Brain pericyte (primary cell): ENCODE results near the gene SMAGP.
"Not testable (repeated sequence)": the region's sequence is repeated elsewhere in the genome, so short reads cannot be mapped to it uniquely, and the experiment has no call there.

ENCODE experiments used
- DNase-seq: peaks from one replicate; pipeline ENCODE4 v3.0.0-alpha.2; 2012; ENCODE audit warnings: low read depth, low spot score

The SMAGP gene

DNA sequence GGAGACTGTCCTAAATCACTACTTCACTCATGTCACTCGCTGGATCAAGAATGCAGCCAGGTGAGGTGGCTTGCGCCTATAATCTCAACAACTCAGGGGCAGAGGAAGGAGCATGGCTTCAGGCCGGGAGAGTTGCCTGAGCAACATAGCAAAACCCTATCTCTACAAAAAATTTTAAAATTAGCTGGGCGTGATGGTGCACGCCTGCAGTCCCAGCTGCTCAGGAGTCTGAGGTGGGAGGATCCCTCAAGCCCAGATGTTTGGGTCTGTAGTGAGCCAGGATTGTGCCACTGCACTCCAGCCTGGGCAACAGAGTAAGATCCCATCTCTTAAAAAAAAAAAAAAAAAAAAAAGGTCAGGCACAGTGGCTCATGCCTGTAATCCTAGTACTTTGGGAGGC, 5.9 kb downstream of the SMAGP start:
- no peak for DNase-seq

DNA sequence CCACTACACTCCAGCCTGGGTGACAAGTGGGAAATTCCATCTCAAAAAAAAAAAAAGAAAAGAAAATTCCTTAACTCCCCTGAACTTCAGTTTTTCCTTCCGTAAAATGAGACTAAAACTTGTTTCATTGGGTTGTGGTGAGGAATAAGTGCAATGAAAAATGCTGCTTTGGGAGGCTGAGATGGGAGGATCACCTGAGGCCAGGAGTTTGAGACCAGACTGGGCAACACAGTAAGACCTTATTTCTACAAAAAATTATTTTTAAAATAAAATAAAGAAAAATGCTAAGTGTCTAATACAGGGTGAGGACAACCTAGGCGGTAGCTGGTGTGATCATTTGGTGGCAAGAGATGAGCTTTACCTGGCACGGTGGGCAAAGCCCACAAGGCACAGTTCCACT, 6.9 kb downstream of the SMAGP start:
- no peak for DNase-seq

DNA sequence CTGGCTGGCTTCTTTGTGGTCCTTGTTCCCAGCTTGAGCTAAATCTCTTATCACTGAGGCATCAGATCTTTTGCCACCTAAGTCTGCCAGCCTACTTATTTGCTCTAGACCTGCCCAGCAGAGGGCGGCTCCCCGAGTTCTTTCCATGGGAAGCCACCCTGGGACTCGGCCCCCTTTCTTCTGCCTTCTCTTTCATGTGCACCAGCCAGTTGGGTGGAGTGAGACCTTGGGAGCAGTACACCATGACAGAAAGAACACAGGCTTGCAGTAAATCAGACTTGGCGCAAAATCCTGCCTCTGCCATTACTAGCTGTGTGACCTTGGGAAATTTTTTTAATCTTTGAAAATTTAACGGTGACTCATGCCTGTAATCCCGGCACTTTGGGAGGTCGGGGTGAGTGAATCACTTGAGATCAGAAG, 7.4 kb downstream of the SMAGP start:
- DNase-seq = no peak

DNA sequence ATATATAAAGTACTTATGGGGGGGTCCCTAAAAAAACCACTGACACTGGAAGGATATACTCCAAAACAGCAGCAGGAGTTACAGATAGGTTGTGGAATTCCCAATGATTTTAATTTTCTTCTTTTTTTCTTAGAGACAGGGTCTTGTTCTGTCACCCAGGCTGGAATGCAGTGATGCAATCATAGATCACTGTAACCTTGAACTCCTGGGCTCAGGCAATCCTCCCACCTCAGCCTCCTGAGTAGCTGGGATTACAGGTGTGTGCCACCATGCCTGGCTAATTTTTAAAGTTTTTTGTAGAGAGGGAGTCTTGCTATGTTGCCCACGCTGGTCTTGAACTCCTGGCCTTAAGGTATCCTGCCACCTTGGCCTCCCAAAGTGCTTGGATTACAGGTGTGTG, 10.6 kb downstream of the SMAGP start:
- not testable (repeated sequence) for DNase-seq

DNA sequence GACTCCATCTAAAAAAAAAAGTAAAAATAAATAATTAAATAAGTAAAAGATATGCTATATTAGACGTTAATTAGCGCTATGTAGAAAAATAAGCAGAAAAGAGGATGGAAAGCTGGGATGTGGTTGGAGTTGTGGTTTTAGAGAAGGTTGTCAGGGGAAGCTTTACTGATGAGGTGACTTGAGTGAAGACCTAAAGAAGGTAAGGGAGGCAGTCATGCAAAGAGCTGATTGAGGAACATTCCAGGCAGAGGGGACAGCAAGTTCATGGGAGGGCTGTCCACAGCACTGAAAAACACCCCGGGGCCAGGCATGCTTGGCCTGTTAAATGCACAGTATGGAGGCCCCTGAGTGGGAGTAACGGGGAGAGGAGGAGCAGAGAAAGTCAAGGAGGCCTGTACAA, 15.7 kb downstream of the SMAGP start:
- DNase-seq = no peak

DNA sequence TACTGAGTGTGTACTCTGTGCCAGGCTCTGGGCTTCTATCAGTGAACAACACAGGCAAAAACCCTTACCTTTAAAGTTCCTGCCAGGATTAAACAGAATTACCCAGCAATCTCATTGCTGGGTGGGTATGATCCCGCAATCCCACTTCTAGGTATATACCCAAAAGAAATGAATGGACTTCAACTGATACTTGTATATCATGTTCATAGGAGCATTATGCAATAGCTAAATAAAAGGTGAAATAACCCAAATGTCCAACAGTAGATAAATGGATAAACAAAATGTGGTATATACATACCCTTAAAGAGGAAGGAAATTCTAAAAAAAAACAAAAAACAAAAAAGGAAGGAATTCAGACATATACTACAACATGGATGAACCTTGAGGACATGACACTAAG, 16.9 kb downstream of the SMAGP start:
- no peak for DNase-seq

DNA sequence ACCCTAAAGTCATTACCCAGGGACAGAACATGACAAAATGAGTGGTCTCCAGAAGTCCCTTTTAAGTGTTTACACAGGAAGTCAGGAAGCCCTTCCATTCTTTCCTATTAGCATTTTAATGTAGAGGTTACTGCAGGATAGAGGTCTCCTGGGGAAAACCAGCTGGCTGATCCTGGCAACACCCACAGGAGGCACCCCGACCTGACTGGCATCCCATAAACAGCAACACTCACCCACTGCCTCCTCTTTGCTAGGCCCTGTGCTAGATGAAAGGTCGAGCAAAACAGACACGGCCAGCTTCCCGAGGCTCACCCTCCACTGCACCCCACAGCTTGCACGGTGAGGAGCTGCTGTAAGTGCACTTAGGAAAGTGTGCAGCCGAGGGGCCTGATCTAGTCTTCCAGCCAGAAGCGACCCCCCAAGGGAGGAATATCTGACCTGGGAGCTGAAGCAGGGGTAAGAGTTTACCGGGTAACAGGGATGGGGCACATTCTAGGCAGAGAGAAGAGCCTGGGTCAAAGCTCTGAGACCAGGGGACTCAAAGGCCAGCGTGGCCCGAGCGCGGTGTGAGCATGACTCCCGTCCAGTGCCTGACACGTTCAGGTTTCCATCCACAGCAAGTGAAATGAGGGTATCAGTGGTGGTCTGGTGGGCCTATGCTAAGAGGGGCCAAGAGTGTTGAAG, 22.6 kb downstream of the SMAGP start:
- DNase-seq = no peak

DNA sequence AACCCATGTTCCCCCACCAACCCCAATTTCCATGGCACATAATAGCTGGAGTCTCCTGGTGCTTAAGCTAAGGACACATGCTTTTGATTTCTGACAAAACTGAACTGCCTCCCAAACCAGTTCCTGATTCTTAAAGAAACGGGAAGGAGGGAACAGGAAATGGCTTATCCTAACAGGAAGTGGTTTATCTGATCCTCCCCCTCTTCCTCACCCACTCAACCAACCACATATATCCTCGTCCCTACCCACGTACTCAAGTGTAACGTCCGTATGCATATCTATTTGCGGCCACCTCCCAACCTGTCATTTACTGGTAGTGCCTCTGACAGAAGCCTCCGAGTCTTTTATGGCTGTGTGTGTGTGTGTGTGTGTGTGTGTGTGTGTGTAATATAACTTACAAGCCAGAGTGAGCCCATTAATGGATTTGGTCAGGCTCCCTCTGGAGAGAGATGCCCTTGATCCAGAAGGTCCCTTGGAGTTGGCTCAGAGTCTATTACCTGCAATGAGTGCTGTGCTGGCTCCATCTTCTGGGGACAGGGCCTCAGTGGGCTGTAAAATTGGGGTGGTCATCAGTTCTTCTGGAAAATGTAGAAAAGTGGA, 23.9 kb downstream of the SMAGP start:
- no peak for DNase-seq

DNA sequence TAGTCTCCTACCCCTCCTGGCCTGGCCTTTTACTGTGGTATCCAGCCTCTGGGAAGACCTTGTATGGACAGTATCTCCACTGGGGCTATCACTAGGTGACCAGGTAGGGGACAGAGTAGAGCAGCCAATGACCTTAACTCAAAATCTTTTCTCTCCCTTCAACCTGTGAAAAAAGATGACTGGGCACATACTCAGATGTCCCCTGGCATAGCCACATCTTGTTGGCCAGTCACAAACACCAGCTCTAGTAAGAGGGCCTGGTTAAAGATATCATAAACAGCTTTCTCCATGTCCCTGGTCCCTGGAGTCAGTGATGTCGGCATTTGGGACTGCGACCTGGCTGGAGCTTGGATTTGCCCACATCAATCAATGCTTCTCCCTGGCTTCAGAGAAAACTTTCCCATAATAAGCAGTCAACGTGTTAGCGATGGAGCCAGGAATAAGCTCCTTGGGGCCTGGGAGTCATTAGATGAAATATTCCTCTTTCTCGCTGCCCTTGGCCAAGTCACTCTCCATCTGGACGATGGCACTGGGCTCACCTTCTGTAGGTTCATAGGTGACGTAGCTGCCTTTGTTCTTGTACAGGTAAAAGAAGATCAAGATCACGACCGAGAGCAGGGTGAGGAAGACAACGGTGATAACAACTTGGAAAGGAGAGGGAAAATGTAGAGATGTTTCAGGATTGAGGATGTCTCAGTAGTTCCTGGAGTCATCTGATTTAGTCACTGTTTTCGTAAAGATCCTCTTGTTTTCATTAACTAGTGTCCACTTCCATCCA, 24.6 kb downstream of the SMAGP start:
- DNase-seq = no peak

DNA sequence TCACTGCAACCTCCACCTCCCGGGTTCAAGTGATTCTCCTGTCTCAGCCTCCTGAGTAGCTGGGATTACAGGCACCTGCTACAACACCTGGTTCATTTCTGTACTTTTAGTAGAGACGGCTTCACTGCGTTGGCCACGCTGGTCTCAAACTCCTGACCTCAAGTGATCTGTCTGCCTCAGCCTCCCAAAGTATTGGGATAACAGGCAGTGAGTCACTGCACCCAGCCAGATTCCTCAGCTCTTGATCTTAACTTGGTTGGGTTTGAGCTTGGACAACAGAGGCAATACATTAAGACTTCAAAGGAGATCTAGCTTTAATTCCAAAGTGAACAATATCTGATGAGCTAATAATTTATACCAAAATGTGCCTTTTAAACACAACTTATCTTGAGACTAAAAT, 25.9 kb downstream of the SMAGP start:
- DNase-seq = no peak

DNA sequence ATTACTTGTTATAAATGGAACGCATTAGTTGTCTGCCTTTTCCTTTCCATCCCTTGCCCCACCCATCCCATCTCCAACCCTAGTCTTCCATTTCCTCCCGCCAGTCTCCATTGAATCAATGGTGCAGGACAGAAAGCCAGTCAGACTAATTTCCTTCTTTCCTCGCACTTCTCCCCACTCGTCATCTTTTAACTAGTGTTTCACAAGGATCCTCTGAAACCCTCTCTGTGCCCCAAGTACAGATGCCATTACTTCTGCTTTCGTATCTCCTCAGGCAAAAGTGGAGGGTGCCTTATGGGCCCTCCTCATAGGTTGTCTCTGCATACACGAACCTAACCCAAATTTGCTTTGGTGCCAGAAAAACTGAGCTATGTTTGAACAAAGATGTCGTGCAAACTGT, 27.3 kb downstream of the SMAGP start:
- no peak for DNase-seq

DNA sequence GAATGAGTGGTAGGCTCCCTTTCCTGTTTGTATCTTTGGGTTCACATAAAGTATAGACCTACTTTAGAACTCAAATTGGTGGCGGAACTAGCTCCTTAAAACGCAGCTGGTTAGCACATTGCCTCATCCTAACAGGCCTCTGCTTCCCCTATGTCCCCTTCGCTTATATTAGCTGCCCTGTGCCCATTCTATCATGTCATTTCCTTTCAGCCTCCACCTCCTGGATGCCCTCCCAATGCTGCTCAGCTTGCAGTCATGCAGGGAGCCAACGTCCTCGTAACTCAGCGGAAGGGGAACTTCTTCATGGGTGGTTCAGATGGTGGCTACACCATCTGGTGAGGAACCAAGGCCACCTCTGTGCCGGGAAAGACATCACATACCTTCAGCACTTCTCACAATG, 28.1 kb downstream of the SMAGP start:
- DNase-seq = no peak

DNA sequence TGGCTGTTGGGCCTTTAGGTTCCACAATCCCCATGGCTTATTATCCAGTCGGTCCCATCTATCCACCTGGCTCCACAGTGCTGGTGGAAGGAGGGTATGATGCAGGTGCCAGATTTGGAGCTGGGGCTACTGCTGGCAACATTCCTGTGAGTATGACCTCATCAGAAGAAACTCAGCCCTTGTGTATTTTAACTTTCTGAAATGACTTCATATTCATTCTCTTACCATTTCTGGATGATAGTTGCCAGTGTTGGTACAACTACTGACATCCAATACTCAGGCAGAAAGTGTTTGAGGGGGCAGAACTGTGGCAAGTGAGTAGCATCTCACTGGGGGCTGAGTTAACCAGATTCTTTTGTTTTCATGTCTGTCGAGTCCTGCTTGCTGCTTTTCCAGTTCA, 29.2 kb downstream of the SMAGP start:
- DNase-seq = no peak

DNA sequence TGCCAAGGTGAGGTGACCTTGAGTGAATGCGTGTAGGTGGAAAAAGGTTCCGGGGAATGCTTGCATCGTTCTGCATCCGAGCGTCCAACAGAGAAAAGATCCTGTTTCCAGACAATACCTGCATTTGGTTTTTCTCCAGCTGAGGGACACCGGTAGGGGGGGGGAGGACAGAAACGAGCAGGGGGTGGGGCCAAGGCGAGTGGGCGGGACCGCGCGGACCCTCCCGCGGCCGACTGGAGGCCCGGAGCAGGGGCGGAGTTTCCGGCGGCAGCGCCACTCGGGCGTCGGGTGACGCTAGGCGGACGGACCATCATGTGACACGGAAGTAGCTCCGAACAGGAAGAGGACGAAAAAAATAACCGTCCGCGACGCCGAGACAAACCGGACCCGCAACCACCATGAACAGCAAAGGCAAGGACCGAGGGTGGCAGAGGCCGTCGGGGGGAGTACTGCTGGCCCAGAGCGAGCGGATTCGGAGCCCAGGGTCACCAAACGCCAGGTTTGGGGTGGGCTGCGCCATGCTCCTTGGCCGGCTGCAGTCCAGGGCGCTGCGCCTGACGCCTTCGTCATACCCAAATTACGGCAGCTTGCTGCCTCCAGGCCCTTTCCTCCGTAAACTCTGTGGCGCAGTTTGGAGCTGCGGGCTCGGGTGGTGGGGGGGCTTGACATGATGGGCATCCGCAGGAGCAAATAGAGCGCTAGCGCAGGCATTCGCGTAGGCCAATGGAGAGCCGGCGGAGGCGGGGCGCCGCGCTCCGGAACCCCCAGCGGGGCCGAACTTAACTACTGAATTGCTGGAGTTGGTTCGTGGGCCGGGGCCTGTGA, 31.5 kb downstream of the SMAGP start, which contains the start of gene DAZAP2:
DAZAP2 (plus strand) TSS at position 317 of the 825 bp plus-strand sequence; CDS start at position 399, 82 bp downstream.
- peak; percentile 77 for DNase-seq

DNA sequence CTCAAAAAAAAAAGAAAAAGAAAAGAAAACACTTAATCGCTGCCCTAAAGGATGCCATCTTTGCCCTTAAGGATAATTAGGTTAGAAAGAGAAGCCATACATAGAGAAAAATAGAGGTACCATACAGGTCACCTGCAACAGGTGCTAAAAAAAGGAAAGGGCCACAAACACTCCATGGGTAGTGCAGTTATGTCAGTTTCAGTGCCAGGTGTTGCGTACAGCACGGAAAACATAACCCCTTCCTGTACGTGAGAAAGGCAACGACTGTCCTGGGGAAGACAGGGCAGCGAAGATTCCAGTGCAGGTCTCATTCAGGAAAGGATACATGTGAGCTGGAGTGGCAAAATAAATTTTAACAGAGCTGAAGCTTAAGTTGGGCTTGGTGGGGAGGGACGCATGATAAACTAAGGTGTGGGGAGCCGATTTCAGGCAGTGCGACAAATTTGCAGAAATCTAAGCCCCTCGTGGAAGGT, 32.1 kb downstream of the SMAGP start:
- no peak for DNase-seq

DNA sequence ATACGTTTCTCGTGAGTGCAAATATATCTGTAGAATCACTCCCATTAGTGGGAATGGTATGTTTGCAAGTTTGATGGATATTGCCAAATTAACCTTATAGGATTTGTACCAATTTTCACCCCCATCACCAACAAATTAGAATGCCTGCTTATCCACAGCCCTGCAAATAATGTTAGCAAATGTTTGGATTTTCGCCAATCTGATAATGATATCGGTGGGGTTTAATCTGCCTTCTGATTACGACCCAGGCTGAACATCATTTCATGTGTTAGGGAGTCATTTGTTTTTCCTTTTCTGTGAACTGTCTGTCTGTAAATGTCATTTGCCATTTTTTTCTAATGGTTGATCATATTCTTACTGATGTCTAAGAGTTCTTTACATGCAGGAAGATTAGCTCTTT, 35.7 kb downstream of the SMAGP start:
- no peak for DNase-seq

DNA sequence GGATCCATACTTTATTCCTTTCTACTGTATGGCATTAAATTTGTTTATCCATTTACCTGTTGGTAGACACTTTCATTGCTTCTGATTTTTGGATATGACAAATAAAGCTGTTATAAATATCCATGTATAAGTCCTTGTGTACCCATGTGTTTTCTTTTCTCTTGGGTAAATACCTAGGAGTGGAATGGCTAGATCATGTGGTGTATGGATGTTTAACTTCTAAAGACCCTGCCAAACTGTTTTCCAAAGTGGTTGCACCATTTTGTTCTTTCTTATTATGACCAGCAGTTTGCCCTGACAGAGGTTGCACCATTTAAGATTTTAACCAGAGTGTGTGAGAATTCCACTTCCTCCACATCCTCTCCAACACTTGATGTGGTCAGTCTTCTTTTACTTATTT, 37.6 kb downstream of the SMAGP start:
- DNase-seq = no peak

DNA sequence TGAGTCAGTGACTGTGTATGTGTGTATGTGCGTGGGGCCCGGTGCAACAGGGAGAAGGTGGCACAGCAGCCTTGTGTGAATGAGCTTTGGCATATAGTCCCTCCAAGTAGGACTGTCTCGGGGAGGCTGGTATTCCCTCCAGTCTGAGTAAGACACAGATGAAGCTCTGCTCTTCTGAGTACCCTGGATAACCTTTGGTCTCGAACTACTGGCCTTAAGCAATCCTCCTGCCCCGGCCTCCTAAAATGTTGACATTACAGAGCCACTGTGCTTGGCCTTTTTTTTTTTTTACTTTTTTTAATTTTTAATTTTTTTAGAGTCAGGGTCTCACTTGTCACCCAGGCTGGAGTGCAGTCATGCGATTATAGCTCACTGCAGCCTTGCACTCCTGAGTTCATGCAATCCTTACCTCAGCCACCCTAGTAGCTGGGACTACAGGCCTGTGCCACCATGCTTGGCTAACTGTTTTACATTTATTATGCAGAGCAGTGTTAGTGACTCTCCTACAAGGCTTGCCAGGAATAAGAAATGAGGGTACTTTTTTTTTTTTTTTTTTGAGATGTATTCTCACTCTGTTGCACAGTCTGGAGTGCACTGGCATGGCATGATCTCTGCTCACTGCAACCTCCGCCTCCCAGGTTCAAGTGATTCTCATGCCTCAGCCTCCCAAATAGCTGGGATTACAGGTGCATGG, 41.0 kb downstream of the SMAGP start:
- no peak for DNase-seq

DNA sequence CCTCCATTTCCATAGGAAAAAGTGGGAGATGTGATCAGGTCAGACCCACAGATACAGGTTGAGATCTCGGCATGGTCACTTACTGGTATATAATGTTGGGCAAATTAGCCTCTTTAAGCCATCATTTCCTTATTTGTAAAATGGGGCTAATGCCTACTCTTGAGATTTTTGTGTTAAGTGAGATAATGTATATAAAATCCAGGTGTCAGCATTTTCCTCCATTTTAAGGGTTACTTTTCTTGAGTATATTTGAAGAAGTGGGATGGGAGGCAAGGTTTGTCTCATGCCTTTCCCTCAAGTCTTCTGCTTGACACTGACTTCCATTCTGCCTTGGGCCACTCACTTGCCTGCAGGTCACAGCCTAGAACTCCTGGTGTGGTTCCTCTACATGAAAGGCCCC, 42.3 kb downstream of the SMAGP start:
- no peak for DNase-seq

DNA sequence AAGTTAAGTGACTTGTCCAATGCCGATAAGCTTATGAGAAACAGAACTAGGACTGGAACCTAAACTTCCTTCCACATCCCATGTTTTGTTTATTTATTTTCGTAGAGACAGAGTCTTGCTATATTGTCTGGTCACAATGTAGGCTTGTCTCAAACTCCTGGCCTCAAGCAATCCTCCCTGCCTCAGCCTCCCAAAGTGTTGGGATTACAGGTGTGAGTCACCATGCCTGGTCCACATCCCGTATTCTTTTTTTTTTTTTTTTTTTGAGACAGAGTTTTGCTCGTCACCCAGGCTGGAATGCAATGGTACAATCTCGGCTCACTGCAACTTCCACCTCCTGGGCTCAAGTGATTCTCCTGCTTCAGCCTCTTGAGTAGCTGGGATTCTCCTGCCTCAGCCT, 43.1 kb downstream of the SMAGP start:
- not testable (repeated sequence) for DNase-seq

DNA sequence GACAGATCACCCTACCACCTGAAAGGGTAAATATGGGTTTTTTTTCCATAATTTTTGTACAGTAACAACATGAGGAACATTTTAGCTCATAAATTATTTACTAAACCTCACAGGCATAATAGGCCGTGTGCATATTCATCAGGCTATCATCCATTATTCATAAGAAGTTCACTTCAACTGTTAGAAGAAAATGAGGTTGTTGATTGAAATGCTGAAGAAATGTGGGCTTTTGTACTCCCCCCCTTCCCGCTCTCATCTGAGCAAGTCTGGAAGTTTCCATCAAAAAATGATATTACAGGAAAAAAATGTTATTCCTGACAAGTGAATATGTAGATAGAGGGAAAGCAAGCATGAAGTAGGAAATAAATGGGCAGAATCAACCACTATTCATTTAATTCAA, 44.4 kb downstream of the SMAGP start:
- DNase-seq = no peak
